ENCODE results near the gene CENPB. TPM values are rescaled to one million over a fixed set of nuclear protein-coding genes. Genes with fewer than 3 reads are reported as not detected.

Gene CENPB
- total and polyA plus RNA-seq, 2 of the 4 experiments (the other 2 are of a cell fraction), result 45.7 to 59.1 TPM

DNA sequence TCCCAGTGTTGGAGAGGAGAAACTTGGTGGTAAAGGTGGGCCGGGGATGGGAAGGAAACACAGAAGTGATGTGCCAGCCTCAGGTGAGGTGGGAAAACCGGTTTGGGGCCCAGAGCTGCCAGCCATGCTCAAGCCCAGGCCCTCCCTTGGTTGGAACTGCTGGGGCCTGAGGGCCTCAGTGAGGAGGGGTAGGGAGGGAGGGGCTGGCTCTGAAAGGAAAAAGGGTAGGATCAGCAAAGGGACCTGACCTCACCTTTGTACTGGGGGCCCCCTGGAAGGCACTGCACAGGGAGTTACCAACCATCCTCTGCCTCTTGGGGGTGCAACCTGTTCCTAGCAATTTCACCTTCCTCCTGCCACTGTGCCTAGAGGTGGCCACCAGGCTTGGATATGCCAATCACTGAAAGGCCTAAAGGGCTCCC, 3.5 kb downstream of the CENPB start:
- Histone ChIP-seq H3K79me1 (ENCODE audit: low read depth in 1 of 2, low read length in 2 of 2) (peaks cover 7 to 40% of the 10 kb centered on the region in 2 experiments; a peak in 3 of 4 replicates), H3K14ac (replicated peaks; ENCODE audit: low read depth, low read length) (no peak overlapping the region), H3K36me3 (ENCODE audit: control insufficient read depth, insufficient read depth, low read length) (peaks cover 11% of the 10 kb centered on the region), H4K91ac (ENCODE audit: insufficient read depth, low read depth, low read length) (no peak overlapping the region), H3K4me3 (ENCODE audit: insufficient read depth, low read depth, low read length) (no peak overlapping the region), H2BK20ac (ENCODE audit: low read depth, low read length) (no peak overlapping the region), H2BK120ac (ENCODE audit: low read depth, low read length) (no peak overlapping the region), H3K4me2 (ENCODE audit: low read depth, low read length) (no peak overlapping the region; the same call in 1 of the 2 replicates), H3K27ac (ENCODE audit: insufficient read depth, low read length) (no peak overlapping the region), H3K9me1 (ENCODE audit: insufficient read depth, low read length) (peaks cover 12% of the 10 kb centered on the region), H2BK15ac (ENCODE audit: low read depth, low read length) (no peak overlapping the region), H3K4me1 (ENCODE audit: control insufficient read depth, insufficient read depth, low read length) (peaks cover 16% of the 10 kb centered on the region), H3K9me3 (ENCODE audit: control insufficient read depth, insufficient read depth, low read length) (no peaks in the 10 kb centered on the region), H3K27me3 (ENCODE audit: control insufficient read depth, insufficient read depth, low read length) (peaks cover 8% of the 10 kb centered on the region; the same call in 1 of the 2 replicates), H2BK5ac (ENCODE audit: low read depth, low read length, poor library complexity, severe bottlenecking) (no peak overlapping the region), H2AK5ac (ENCODE audit: low read depth, low read length) (no peak overlapping the region), H4K5ac (ENCODE audit: low read depth, low read length) (no peak overlapping the region), H4K8ac (ENCODE audit: low read depth in 2 of 2, low read length in 2 of 2) (no peak overlapping the region), H2AFZ (replicated peaks; ENCODE audit: low read length, poor library complexity) (no peak overlapping the region), H4K20me1 (ENCODE audit: insufficient read depth, low read length) (peaks cover 50% of the 10 kb centered on the region), H2AK9ac (replicated peaks; ENCODE audit: low read depth, low read length, poor library complexity) (no peak overlapping the region), H3K18ac (ENCODE audit: low read depth, low read length) (no peak overlapping the region), H3K9ac (ENCODE audit: low read depth, low read length) (no peak overlapping the region), H3K23ac (ENCODE audit: low read depth, low read length) (no peak overlapping the region), H3K56ac (ENCODE audit: extremely low read depth, insufficient read depth, low read length) (no peak overlapping the region), H3K4ac (ENCODE audit: low read depth, low read length) (no peak overlapping the region)
- DNase-seq (no peak), ATAC-seq (ENCODE audit: low read depth) (no peak)
- ChIA-PET POLR2A (ENCODE audit: unreplicated experiment) (no interaction called here), CTCF (no interaction called here)
- in situ Hi-C loops (cut with MboI; ENCODE audit: low sequenced_read_pairs) (loop anchor here (10.0 kb wide), 1 partner anchor 302 kb away; no protein-coding TSS in a partner anchor), intact Hi-C loops (cut with micrococcal nuclease) (no loop called here), dilution Hi-C loops (cut with HindIII; ENCODE audit: low sequenced_read_pairs, unreplicated experiment) (no loop called here)
- TF ChIP-seq RFX5 (IDR thresholded peaks at IDR 0.05; ENCODE audit: low read depth, low read length), result no peak
- TF ChIP-seq RAD21 (IDR thresholded peaks at IDR 0.05; ENCODE audit: low read length), result no peak
- TF ChIP-seq CHD1 (IDR thresholded peaks at IDR 0.05; ENCODE audit: low read depth, low read length), result no peak
- TF ChIP-seq, protein P1, sequence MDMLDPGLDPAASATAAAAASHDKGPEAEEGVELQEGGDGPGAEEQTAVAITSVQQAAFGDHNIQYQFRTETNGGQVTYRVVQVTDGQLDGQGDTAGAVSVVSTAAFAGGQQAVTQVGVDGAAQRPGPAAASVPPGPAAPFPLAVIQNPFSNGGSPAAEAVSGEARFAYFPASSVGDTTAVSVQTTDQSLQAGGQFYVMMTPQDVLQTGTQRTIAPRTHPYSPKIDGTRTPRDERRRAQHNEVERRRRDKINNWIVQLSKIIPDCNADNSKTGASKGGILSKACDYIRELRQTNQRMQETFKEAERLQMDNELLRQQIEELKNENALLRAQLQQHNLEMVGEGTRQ (IDR thresholded peaks at IDR 0.05; ENCODE audit: low read depth, low read length), result no peak
- no TSS peak for BruUV-seq (replicated peaks)
- WGBS, 2 experiments (ENCODE audit: extremely low coverage in 2 of 2, insufficient read length in 1 of 2), result 40% methylated on average over 1 of the region's 2 CpGs; no CpG with 5 or more reads in 1 of the 2 experiments

Measured in IMR-90 (cell line).